Endothelial cell of umbilical vein (primary cell): ENCODE data around the gene GPR160. TPM values are rescaled to one million over a fixed set of nuclear protein-coding genes. Genes with fewer than 3 reads are reported as not detected.

Experiments used
- BruUV-seq: library from RNA; stranded (reverse); fragments of 400-500 nt; replicated peaks from 2 replicates; lab custom pipeline; 2021; lab: Mats Ljungman, UMichigan
- CTCF ChIA-PET: fragments of 300-600, 350-600 bp; sonication (Branson Sonifier 250); formaldehyde crosslinking; loops from one replicate; lab custom pipeline; 2021; ENCODE audit warnings: antibody characterized with exemption, inconsistent platforms; lab: Charles Lee
- POLR2A ChIA-PET: fragments of 300-600, 350-600 bp; sonication (Branson Sonifier 250); formaldehyde crosslinking; loops from one replicate; lab custom pipeline; 2021; ENCODE audit warnings: antibody characterized with exemption, inconsistent platforms; lab: Charles Lee
- DNase-seq: peaks from one replicate; pipeline ENCODE4 v3.0.0-alpha.2; 2011; ENCODE audit warnings: low read depth, low spot score
- FAIRE-seq: peaks from 2 replicates; lab custom pipeline; 2011; peaks lifted over from hg19 to GRCh38; lab: Jason Lieb, UNC
- H2AFZ ChIP-seq: 2 replicates; pipeline ENCODE4 v1.6.0; 2012; ENCODE audit warnings: low read depth, low read length, control low read depth, inconsistent platforms
- H3K27ac ChIP-seq: 2 replicates; pipeline ENCODE4 v1.5.1; 2011; ENCODE audit warnings: low read depth, mild to moderate bottlenecking, control low read depth, low read length, moderate library complexity; ENCODE audit not compliant: insufficient read depth
- H3K27me3 ChIP-seq, 2 experiments: 2 replicates each; pipeline versions ENCODE4 v1.6.0 to v1.6.1; 2011; ENCODE audit warnings: low read length in 2 of 2, mixed read lengths in 1 of 2; ENCODE audit not compliant: control insufficient read depth in 2 of 2, insufficient read depth in 2 of 2
- H3K36me3 ChIP-seq, 2 experiments: 2 replicates in 1 of 2; 3 replicates in 1 of 2; pipeline ENCODE4 v1.5.1; 2011; ENCODE audit warnings: low read length in 2 of 2, mild to moderate bottlenecking in 1 of 2, moderate library complexity in 1 of 2; ENCODE audit not compliant: control insufficient read depth in 2 of 2, insufficient read depth in 2 of 2; ENCODE audit errors: extremely low read depth in 1 of 2
- H3K4me1 ChIP-seq: 3 replicates; pipeline ENCODE4 v1.5.1; 2011; ENCODE audit warnings: mild to moderate bottlenecking, low read length; ENCODE audit not compliant: control insufficient read depth, insufficient read depth; ENCODE audit errors: extremely low read depth
- H3K4me2 ChIP-seq: 2 replicates; pipeline ENCODE4 v1.6.1; 2011; ENCODE audit warnings: low read length, control low read depth, mixed read lengths; ENCODE audit not compliant: insufficient read depth
- H3K4me3 ChIP-seq, 3 experiments: fragments of 200-600 bp in 1 of 3; sonication (generic), shearing (Covaris generic) in 1 of 3; replicated peaks in 1 of 3; 2 replicates each; pipeline ENCODE4 v1.5.1; 2011 to 2016; ENCODE audit warnings: control low read depth in 3 of 3, low read length in 3 of 3, mild to moderate bottlenecking in 2 of 3, inconsistent platforms in 1 of 3, low read depth in 1 of 3, moderate library complexity in 1 of 3; ENCODE audit not compliant: insufficient read depth in 1 of 3
- H3K79me2 ChIP-seq: 2 replicates; pipeline ENCODE4 v1.6.0; 2012; ENCODE audit warnings: low read length, inconsistent platforms; ENCODE audit not compliant: control insufficient read depth, insufficient read depth
- H3K9ac ChIP-seq: replicated peaks from 2 replicates; pipeline ENCODE3; 2011; ENCODE audit warnings: low read length, control low read depth; ENCODE audit not compliant: insufficient read depth; ENCODE audit errors: extremely low read depth
- H3K9me1 ChIP-seq: replicated peaks from 3 replicates; pipeline ENCODE4 v1.6.0; 2011; ENCODE audit warnings: mild to moderate bottlenecking, low read length; ENCODE audit not compliant: control insufficient read depth, insufficient read depth; ENCODE audit errors: extremely low read depth
- H3K9me3 ChIP-seq: replicated peaks from 2 replicates; pipeline ENCODE4 v1.5.1; 2012; ENCODE audit warnings: low read length, inconsistent platforms; ENCODE audit not compliant: control insufficient read depth, insufficient read depth
- H4K20me1 ChIP-seq: replicated peaks from 2 replicates; pipeline ENCODE3; 2011; ENCODE audit warnings: mild to moderate bottlenecking, low read length; ENCODE audit not compliant: control insufficient read depth, insufficient read depth; ENCODE audit errors: extremely low read depth
- CTCF ChIP-seq, 2 donors: IDR thresholded peaks; 1 replicate in 1 of 2; 2 replicates in 1 of 2; pipeline ENCODE4 v1.5.1; 2011; ENCODE audit warnings: low read length in 2 of 2, mild to moderate bottlenecking in 2 of 2, moderate library complexity in 2 of 2, control low read depth in 1 of 2, inconsistent platforms in 1 of 2, low read depth in 1 of 2; ENCODE audit not compliant: insufficient read depth in 1 of 2; ENCODE audit errors: extremely low read depth in 1 of 2
- EZH2 ChIP-seq: IDR thresholded peaks from 2 replicates; pipeline ENCODE4 v1.6.1; 2012; ENCODE audit warnings: borderline replicate concordance, low read depth, mild to moderate bottlenecking, moderate library complexity, low read length, inconsistent platforms; ENCODE audit not compliant: severe bottlenecking
- FOS ChIP-seq: IDR thresholded peaks from 2 replicates; pipeline ENCODE4 v1.6.1; 2011; ENCODE audit warnings: mild to moderate bottlenecking, low read length, moderate library complexity, borderline replicate concordance; ENCODE audit not compliant: insufficient read depth
- GATA2 ChIP-seq: IDR thresholded peaks from 2 replicates; pipeline ENCODE4 v1.7.0; 2011; ENCODE audit warnings: low read depth, mild to moderate bottlenecking, moderate library complexity, mixed read lengths, low read length; ENCODE audit not compliant: insufficient read length, insufficient read depth
- JUN ChIP-seq: IDR thresholded peaks from 2 replicates; pipeline ENCODE4 v1.6.1; 2011; ENCODE audit warnings: borderline replicate concordance, low read depth; ENCODE audit not compliant: insufficient read length, insufficient read depth
- MAX ChIP-seq: IDR thresholded peaks from 2 replicates; pipeline ENCODE4 v1.6.1; 2011; ENCODE audit not compliant: insufficient read depth, insufficient read length
- MYC ChIP-seq: IDR thresholded peaks from one replicate; pipeline ENCODE4 v1.6.1; 2011; ENCODE audit warnings: mild to moderate bottlenecking, low read depth, low read length
- dilution Hi-C: fragments of 300-500 bp; cut with MboI; formaldehyde crosslinking; loops from one replicate; pipeline ENCODE4 v1.15.0; 2019; ENCODE audit warnings: low sequenced_read_pairs; ENCODE audit not compliant: extremely low pct_ligation_motif_present
- intact Hi-C: fragments of 100-400 bp; cut with micrococcal nuclease; formaldehyde crosslinking; loops from one replicate; pipeline ENCODE4 v1.10.0; 2022
- polyA plus RNA-seq, 4 experiments: library from polyadenylated mRNA; depleted of rRNA in 3 of 4; stranded (reverse) in 3 of 4; unstranded in 1 of 4; fragments of >200 nt; gene quantifications; 2 replicates each; pipeline versions ENCODE4 v1.2.1 to v1.2.3, GENCODE V29; 2011 to 2012; ENCODE audit warnings: missing spikeins in 1 of 4
- total RNA-seq: library from RNA; stranded (reverse); gene quantifications from 2 replicates; pipeline ENCODE4 v1.2.3, GENCODE V29; 2021

The GPR160 gene
- total and polyA plus RNA-seq, 2 donors (not counting 3 experiments of a cell fraction or from before 2014, with no cell fraction given), result 0.39 to 1.3 TPM

- dilution Hi-C loops, result no loop called here
- intact Hi-C loops, result no loop called here
Observed at GRCh38 chr3:170075441-170076091, 37.8 kb downstream of the GPR160 start.

More at GRCh38 chr3:170075441-170076091, 37.8 kb downstream of the GPR160 start:
- DNase-seq, result no peak
- Histone ChIP-seq H3K4me3 (no peak overlapping the region), H3K4me2 (no peak overlapping the region), H2AFZ (no peak overlapping the region), H3K9me3 (no peaks in the 10 kb centered on the region), H3K27ac (no peak overlapping the region), H3K9me1 (no peaks in the 10 kb centered on the region), H3K27me3 (no peaks in the 10 kb centered on the region), H3K36me3 (no peaks in the 10 kb centered on the region), H3K79me2 (no peaks in the 10 kb centered on the region), H3K4me1 (no peaks in the 10 kb centered on the region), H4K20me1 (no peaks in the 10 kb centered on the region), H3K9ac (no peak overlapping the region)
- ChIA-PET CTCF (no interaction called here), POLR2A (no interaction called here)
- FAIRE-seq, result no peak
- TF ChIP-seq CTCF (IDR thresholded peaks at IDR 0.05; ENCODE audit: extremely low read depth in 1 of 2, insufficient read depth in 1 of 2, low read depth in 1 of 2, low read length in 2 of 2) (no peak), MAX (no peak), GATA2 (no peak), MYC (no peak), FOS (no peak), EZH2 (no peak), JUN (no peak)
- no TSS peak for BruUV-seq
